Stimulated activated CD4-positive, alpha-beta T cell treated with anti-CD3 and anti-CD28 coated beads, Interleukin-4, amount 100 ng/mL, for 24 hours (primary cell): ENCODE results near the gene RXRA.

ENCODE experiments used
- DNase-seq: peaks from one replicate; pipeline ENCODE4 v3.0.0-alpha.2; 2020

The RXRA gene

DNA sequence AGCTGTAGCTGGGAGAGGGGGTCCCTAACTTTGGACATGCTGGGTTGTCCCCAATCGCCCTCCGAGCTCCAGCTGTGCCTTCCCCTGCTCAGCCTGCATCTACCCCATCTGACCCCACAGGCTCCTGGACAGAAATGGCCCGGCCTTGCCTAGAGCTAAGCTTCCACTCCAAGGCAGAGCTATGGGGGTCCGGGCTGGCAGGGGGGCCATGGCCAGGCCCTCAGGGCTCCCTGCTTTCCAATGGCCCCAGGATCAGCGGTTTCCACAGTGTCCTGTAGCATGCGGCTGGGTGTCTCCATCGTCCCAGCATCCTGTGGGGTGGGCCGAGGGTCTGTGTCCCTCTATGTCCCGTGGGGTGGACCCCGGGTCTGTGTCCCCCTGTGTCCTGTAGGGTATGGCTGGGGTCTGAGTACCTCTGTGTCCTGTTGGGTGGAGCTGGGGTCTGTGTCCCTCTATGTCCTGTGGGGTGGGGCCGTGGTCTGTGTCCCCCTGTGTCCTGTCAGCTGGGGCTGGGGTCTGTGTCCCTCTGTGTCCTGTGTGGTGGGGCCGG is 130.6 kb downstream of the RXRA start:
- DNase-seq: no peak

DNA sequence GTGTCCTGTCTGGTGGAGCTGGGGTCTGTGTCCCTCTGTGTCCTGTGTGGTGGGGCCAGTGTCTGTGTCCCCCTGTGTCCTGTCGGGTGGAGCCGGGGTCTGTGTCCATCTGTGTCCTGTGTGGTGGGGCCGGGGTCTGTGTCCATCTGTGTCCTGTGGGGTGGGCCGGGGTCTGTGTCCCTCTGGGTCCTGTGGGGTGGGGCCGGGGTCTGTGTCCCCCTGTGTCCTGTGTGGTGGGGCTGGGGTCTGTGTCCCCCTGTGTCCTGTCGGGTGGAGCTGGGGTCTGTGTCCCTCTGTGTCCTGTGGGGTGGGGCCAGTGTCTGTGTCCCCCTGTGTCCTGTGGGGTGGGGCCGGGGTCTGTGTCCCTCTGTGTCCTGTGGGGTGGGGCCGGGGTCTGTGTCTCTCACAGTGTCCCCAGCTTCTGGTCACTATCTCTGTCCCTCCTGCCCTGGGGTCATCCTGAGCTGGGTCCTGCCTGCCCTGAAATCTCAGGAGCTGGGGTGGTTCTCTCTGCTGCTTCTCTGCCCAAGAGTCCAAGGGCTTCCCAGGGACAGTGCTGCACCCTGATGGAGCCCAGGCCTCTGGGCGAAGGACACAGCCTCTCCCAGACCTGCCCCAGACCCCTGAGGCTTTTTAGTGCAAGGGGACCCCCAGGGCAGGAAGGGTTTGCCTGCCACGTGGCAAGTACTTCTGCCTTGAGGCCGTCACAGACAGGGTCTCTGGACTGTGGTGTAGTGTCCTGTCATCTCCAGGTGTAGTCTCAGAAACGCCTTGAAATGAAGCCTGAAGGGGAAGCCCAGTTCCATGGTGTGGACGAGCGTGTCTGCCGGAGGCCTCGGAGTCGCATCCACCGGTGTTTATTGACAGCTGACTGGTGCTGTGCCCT is 131.3 kb downstream of the RXRA start:
- no peak for DNase-seq

DNA sequence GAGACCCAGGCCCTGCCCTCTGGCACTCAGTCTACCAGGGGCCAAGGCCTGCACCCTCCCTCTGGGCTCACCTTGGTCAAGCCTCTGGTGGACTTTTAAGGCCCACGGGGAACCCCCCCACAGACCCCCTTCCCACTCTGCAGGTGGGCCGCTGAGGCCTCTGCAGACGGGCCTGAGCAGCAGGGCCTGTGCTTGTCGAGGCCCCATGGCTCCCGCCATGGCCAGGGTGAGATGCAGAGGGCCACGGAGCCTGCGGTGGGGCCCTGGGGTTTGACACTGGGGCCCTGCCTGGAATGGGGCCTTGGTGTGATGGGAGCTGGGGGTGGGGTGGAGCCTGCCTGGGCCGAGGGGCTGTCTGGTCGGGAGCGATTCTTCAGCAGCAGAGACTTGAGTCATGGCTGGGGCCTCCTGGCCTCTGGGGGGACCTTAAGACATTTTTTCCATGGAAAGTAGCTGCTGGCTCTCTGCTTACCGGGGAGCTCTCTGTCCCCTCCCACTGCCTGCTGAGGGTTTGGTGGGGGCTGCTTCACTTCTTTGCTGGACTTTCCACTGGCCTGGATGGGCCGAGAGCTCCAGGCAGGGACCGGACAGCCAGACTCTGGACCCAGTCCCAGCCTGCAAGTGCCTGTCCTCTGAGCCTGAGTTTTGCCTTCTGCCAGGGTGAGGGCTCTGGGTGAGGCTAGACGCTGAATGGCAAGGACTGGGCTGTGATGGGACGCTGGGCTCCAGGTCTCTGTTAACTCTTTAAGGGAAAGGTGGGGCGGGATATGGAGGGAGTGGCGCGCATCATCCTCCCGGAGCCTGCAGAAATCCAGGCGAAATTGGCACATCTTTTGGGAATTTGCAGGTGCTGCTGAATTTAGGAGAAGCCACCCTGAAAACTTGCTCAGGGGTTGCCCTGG is 132.2 kb downstream of the RXRA start:
- DNase-seq: no peak

DNA sequence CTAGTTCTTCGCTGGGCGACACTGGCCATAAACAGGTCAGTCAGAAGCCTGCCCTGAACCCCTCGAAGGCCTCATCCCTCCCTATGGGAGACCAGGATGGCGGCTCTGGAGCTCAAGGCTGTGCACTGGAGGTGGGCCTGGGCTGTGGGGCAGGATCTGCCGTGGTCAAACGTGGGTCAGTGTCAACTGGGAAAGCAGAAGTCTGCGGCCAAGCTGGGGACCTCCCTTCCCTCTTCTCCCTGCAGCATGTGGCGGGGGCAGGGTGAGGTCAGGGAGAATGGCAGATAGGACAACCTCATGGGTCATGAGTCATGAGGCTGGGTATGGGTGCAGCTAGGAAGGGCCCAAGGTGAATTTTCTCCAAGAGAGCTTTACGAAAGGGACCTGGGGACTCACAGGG is 132.9 kb downstream of the RXRA start:
- no peak for DNase-seq

DNA sequence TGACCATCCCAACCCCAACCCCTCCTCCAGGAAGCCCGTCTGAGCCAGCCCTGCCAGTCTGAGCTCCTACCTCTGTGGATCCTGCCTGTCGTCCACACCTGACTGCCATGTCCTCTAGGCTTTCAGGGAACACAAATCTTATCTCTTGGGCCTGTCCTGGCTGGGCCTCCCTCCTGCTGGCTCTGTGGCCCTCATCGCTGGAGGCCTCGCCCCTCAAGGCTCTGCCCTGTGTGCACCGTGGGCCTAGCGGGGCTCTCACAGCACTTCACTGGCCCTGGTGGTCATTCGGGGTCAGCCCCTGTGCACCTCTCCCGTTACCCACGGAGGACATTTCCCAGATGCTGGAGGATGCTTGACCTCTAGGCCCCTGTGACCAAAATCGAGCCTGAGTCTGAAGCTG is 133.3 kb downstream of the RXRA start:
- DNase-seq: no peak

DNA sequence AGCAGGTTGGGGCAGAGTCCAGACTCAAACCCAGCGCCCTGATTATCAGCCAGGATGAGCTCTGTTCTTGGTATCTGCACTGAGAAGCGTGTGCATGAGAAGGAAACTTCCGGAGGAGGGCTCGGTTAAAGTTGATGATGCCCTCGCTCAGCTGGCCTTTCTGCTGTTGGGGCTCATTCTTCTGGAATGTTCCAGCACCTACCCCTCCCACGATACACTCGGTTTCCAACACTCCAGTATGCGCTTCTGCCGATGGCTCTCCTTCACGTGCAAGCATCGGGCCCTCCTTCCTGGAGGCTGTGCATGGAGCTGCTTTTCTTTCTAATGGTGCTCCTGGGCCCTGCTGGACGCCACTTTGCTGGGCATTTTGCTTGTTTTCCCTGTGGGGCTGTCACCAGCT is 134.0 kb downstream of the RXRA start:
- no peak for DNase-seq

DNA sequence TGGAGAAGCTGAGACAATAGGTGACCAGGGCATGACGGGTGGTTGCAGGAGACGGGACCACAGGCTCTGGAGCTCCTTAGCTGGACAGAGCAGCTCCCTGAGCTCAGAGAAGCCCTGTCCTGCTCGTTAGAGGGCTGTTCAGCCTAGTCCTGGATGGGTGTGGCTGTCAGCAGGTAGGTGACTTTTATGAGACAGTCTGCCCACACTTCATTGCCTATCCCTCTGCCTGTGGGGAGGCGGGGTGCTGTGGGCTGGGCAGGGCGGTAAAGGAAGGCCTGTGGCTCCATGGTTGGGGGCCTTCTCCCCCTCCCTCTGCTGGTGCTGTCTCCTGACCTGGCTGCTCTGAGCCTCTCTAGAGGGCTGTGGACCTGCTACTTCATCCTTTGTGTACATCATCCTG is 134.6 kb downstream of the RXRA start:
- DNase-seq: no peak

DNA sequence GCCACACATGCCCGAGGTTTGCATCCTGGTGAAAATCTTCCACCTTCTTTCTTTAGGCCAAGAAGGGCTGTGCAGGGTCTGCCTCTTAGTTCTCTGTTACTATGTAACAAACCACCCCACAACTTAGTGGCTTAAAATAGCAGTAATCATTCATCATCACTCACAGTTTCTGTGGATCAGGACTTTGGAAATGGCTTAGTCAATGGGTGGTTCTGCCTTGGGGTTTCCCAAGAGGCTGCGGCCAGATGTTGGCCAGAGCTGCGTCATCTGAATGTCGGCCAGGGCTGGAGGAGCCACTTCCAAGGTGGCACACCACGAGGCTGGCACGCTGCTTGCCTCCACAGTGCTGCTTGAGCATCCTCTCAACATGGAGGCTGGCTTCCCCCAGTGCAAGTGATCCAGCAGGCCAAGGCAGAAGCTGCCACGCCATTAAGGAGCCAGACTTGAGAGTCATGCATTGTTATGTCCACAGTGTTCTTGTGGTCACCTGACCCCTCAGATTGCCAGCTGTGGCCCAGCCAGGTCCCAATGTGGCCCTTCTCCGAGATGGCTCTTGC is 135.2 kb downstream of the RXRA start:
- DNase-seq: no peak

DNA sequence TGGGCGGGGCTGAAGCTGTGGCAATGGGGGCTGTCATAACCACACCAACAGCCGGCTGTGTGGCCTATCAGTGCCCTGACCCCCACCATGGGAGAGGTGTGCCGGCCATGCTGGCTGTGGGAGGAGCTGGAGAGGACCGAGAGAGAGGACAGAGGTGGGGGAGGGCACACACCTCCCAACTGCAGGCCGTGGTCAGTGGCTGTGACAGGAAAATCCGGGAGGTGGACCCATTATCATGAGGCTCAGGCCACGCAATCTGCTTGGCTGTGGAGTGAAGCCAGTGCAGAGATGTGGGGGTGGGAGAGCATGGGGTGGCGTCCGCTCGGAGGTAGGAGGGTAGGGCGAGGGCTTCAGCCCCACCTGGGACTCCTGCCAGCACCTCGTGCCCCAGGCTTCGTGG is 136.1 kb downstream of the RXRA start:
- no peak for DNase-seq

DNA sequence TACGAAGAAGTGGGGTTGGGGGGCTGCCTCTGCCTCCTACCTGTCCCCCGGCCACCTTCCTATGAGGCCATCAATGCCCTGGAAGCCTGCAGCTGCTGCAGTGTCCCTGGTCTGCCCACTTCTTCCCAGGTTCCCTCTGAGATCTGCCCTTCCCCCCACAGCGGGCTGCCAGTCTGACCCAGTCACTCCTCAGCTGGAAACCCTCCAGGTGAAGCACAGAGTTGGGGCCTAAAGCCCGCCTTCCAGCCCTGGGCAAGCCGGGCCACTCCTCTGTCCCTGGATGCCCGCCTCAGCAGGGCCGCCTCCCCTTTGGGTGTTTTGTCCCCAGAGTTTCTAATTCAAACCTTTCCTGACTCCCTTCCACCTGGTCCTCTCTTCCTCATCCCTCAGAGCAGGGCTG is 137.0 kb downstream of the RXRA start:
- no peak for DNase-seq

DNA sequence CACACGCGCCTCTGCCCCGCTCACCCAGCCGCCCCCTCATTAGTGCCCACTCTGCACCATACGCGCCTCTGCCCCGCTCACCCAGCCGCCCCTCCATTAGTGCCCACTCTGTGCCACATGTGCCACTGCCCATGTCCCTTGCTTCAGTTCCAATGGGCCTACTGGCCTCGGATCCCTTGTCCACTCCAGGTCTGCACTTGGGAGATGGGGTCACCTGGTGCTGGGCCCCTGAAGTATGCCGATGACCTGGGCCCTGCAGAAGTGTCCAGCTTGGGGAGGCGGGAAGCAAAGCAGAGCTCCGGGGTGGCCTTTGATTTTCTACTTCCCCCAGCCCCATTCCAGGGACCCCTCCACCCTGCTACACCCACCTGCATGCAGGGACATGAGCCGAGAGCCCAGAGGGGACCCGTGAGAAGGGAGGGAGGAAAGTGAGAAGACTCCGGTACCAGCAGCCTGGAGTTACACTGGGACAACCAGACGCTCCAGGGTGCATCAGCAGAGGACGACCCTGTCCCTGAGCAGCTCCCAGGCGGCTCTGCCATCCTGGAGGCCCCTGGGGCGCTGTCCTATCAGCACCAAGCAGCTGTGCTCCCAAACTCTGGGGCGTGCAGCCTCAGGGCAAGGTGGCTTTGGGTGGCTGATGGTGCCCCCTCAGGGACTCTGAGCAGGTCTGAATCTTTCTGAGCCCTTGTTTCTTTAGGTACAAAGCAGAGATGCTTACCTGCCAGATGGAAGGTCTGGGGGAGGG is 140.8 kb downstream of the RXRA start:
- DNase-seq: no peak

DNA sequence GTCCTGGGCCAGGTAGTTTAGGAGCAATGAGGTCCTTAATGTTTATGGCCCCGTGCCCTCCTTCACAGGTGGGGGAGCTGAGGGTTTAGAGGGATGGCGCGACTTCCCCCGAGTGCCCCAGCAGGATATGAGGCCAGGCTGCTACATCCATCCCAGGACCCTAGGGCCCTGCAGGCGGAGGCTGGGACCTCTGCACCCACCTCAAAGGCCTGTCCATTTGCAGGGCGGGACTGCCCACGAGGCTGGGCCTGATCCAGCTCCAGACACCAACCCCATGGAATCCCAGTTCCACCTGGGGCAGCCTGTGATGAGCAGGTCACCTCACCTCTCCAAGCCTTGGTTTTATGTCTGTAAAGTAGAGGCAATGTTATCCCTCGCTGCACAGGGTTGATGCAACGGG is 142.1 kb downstream of the RXRA start:
- no peak for DNase-seq

DNA sequence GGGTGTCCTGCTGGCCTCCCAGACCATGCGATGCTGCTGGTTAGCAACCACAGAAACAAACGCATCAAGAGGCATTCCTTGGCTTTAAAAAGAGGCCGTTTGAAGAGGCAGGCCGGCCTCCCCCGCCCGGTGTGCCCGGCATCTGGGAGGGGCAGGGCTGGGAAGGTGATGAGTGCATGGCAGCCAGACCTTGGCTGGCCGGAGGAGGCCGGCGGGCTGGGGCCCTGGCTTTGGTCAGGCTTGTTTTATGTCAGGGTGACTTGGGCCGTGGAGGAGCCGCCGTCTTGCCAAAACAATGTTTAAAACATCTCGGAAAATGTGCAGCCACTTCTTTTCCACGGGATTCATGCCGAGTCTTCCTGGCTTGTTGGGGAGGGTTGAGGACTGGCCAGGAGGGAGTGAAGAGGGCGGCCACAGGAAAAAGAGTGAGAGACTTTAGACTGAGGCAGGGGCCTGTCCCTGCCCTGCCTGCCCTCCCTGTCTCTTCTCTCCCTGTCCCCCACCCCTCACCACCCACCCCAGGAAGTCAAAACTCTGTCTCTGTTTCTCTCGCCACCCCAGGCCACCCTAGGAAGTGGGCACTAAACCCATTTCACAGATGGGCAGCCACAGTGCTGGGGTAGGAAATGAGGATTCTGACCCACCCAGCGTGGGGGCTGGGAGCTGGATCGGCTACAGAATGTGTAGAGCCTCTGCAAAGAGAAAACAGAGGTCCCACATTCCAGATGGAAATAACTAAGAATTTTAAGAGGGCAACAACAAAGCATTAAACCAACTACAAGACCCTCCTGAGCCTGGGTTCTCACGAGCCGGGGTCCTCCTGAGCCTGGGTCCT is 143.0 kb downstream of the RXRA start:
- no peak for DNase-seq

DNA sequence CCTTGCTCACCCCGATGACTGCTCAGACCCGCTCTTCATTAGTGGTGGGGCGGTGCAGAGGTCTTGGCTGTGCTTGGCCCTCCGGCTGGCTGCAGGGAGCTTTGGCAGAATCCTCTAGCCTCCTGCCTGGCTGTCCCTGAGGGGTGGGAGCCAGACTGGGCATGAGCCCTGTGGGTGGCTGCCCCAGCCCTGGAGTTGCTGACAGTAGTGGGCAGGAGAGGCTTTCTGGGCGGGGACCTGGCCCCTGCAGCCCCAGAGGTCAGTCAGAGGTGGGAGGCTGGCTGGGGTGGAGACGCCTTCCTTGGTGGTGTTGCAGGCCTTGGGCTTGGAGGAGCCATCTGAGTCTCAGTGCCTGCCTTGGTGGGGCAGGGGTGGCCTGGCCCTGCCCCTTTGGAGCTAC is 146.0 kb downstream of the RXRA start:
- DNase-seq: no peak

DNA sequence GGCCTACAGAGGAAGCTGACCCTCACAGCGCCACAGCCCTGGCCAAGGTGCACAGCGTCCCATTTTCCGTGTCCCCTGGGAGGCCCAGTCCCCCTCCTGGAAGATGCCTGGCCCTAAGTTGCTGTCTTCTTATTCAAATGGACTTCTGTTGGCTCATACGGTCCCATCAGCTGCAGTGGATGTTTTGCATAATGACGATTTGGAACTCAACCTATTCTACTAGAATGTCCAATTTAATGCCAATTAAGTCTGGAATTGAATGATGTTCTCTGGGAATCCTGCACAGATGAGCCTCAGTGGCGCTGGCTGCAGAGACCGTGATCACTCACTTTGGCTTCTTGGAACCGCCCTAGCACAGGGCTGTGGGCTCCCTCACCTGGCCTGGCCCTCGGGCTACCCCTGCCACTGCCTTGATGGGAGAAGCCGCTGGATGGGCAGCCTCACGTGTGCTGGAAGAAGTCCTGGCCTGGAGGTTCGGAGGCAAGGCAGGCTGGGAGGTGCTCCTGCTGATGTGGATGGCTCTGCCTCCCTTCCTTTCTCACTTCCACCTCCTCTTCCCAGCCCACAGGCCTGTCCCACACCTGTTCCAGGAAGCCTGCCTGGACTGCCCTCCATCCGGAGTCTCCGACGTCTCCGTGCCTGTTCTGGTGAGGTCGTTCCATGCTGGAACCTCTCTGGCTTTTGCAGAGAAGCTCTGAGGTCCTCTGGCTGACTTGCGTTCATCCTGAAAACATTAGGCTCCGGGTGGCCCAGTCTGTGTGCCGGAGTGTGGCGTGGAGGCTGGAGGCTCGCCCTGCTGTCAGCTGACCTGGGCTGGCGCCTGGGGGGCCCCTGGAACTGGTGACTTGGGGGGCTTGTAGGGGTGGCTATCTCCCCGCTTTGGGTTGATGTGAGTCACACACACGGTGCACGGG is 147.1 kb downstream of the RXRA start:
- no peak for DNase-seq

DNA sequence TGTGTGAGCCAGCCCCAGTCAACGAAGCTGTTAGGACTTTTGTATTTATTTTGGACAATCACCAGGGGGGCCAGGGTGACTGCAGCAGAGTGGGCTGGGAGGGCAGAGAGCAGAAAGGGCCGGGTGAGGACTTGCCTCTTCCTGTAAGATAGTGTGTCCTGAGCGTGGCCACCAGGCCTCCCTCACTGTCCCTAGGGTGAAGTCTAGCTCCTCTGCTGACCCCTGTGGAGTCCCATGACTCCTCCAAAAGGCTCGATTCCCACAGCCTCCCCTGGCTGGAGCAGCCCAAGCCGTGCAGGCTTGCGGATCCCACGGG is 147.8 kb downstream of the RXRA start:
- no peak for DNase-seq

DNA sequence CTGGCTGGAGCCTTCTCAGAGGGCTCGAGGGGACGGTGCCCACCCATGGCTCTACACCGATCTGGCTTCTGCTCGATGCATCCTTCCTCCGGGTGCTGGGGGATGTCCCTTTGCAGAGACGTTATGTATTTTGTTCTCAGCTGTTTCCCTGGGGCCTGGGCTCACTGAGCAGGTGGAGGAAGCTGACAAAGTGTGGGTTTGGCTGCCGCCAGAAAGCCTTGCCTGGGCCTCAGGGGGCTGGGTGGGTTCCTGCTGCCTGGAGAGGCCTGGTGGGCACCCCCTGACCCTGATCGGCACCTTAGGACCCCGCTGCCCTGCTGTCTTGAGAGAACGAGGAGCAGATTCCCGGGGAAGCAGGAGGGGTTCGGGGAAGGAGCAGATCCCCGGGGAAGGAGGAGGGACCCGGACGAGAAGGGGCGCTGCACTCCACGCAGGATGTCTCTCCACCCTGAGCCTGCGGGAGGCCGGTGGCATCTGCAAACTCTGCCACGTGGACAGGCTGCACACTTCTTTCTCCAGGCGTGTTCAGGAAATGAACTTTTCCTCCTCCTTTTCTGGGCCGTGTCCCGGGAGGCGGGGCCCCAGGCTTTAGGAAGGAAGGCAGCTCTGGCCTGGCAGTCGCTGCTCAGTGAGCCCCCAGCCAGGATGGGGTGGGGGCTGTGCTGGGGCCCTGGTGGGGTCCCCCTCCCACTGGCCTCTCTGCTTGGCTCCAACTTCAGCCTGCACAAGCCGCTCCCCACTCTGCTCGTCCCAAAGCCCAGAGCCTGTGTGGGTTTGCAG is 148.9 kb downstream of the RXRA start:
- DNase-seq: no peak

DNA sequence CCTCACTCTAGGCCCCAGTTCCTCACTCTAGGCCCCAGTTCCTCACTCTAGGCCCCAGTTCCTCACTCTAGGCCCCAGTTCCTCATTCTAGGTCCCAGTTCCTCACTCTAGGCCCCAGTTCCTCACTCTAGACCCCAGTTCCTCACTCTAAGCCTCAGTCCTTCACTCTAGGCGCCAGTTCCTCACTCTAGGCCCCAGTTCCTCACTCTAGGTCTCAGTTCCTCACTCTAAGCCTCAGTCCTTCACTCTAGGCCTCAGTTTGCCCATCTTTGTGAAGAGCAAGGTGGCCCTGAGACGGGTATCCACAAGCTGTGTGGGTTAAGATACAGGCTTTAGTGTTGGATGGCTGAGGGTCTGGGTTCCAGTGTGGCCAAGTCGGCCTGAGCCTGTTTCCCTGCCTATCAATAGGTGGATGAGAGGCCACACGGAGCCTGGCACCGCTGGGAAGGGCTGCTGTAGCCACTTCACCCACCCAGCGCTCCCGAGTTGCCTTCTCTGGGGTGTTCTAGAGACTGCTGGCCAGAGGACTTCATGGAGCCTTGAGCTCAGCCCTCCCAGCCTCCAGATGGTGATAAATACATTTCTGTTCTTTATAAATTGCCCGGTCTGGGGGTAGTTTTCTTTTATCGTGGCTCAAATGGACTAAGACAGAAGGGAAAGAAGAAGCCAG is 150.2 kb downstream of the RXRA start:
- DNase-seq: no peak

DNA sequence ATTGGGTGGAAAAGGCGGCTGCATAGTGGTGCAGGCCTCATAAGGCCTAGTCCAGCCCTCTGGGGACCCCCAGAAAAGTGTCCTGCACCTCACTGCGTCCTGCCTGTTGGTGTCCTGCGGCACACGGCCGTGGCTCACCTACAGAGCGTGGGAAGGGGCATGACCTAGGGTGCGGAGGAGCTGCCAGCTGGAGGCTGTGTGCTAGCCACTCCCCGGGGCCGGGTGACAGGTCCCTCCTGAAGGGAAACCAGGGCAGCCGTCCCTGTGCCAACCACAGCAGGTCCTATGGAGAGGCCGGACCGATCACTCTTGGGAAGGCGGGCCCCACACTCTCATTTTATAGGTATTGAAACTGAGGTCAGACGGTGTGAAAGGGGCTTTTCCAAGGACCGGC is 150.7 kb downstream of the RXRA start:
- DNase-seq: no peak
